ENCODE data around the gene SLC6A2. TPM values are rescaled to one million over a fixed set of nuclear protein-coding genes. Genes with fewer than 3 reads are reported as not detected.
"Not testable (repeated sequence)": the region's sequence is repeated elsewhere in the genome, so short reads cannot be mapped to it uniquely, and the experiment has no call there.

SLC6A2 gene
- total and polyA plus RNA-seq, 2 of the 13 experiments (the other 11 are each of a cell fraction or from before 2014, with no cell fraction given) = 0.62 to 0.66 TPM

DNA sequence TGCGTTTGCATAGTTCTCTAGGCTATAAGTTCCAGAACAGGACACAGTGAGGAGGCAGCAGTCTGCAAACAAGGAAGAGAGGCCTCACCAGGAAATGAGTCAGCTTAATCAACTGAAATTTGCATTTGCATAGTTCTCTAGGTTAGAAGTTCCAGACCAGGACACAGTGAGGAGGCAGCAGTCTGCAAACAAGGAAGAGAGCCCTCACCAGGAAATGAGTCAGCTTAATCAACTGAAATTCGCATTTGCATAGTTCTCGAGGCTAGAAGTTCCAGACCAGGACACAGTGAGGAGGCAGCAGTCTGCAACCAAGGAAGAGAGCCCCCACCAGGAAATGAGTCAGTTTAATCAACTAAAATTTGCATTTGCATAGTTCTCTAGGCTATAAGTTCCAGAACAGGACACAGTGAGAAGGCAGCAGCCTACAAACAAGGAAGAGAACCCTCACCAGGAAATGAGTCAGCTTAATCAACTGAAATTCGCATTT is 97.4 kb downstream of the SLC6A2 start:
- BruUV-seq (replicated peaks); H3K9me3 ChIP-seq (ENCODE audit: low read length); H3K4me2 ChIP-seq (ENCODE audit: low read depth, low read length); H3K9ac ChIP-seq (ENCODE audit: insufficient read depth, low read depth, low read length); in situ Hi-C loops (cut with HindIII; ENCODE audit: extremely low pct_ligation_motif_present, low pct_unique_long_range_greater_than_20kb); intact Hi-C loops (cut with micrococcal nuclease; ENCODE audit: unreplicated experiment); H3K27me3 ChIP-seq (ENCODE audit: control insufficient read depth in 1 of 2, insufficient read depth in 2 of 2, low read length in 2 of 2); H3K36me3 ChIP-seq (replicated peaks in 1 of 2; ENCODE audit: control insufficient read depth in 1 of 2, insufficient read depth in 2 of 2, low read length in 2 of 2); H2AFZ ChIP-seq (ENCODE audit: low read length); H3K4me3 ChIP-seq (replicated peaks in 1 of 3; ENCODE audit: insufficient read depth in 1 of 3, low read depth in 2 of 3, low read length in 3 of 3); CTCF ChIA-PET (ENCODE audit: low intra/inter-chr PET ratio, low total read pairs); H4K20me1 ChIP-seq (ENCODE audit: insufficient read depth, low read length); POLR2A ChIA-PET; ATAC-seq; H3K79me2 ChIP-seq (ENCODE audit: insufficient read depth, low read length); TF ChIP-seq GABPA (IDR thresholded peaks at IDR 0.05; ENCODE audit: low read depth, low read length): not testable (repeated sequence)
- DNase-seq (ENCODE audit: low spot score) (peak; percentile 68), FAIRE-seq (peak; percentile 67)
- H3K27ac ChIP-seq (ENCODE audit: extremely low read length, insufficient read depth, low read length) = peak overlapping the region; percentile 60
- WGBS (ENCODE audit: low lambda C conversion rate) = 13% methylated on average over 4 of the region's 4 CpGs
- peaks cover 37% of the 10 kb centered on the region for H3K4me1 ChIP-seq (ENCODE audit: insufficient read depth, low read length)
- TF ChIP-seq ZMYM2 (CRISPR knock-in tag; IDR thresholded peaks at IDR 0.05) (peak; percentile 88), GATAD2A (CRISPR knock-in tag; IDR thresholded peaks at IDR 0.05) (0 out of 2 replicates have a peak, but pooled peaks have one; percentile 12), ETV6 (CRISPR knock-in tag; conservative IDR thresholded peaks at IDR 0.05) (peak; percentile 83; the same call in 1 of the 2 replicates), POGZ (CRISPR knock-in tag; IDR thresholded peaks at IDR 0.05) (0 out of 2 replicates have a peak, but pooled peaks have one; percentile 15), FOSL1 (CRISPR knock-in tag; IDR thresholded peaks at IDR 0.05; ENCODE audit: borderline replicate concordance) (peak; percentile 24; the same call in 1 of the 2 replicates), NFE2 (CRISPR knock-in tag; IDR thresholded peaks at IDR 0.05) (0 out of 2 replicates have a peak, but pooled peaks have one; percentile 51), GABPA (CRISPR knock-in tag; IDR thresholded peaks at IDR 0.05; ENCODE audit: low read depth) (peak; percentile 64; the same call in 1 of the 2 replicates), EP300 (IDR thresholded peaks at IDR 0.05; ENCODE audit: low read depth in 2 of 2, low read length in 2 of 2) (peak in 1 of 2 experiments; percentile 13; a peak in 1 of 4 replicates), EP300 (CRISPR knock-in tag; IDR thresholded peaks at IDR 0.05; ENCODE audit: borderline replicate concordance) (0 out of 2 replicates have a peak, but pooled peaks have one; percentile 14), MAFG (CRISPR knock-in tag; IDR thresholded peaks at IDR 0.05) (peak; percentile 73), ETV5 (CRISPR knock-in tag; IDR thresholded peaks at IDR 0.05; ENCODE audit: borderline replicate concordance) (peak; percentile 38; the same call in 1 of the 2 replicates), MAFF (IDR thresholded peaks at IDR 0.05; ENCODE audit: low read depth, low read length) (peak; percentile 52; the same call in 1 of the 2 replicates)
- TF ChIP-seq, protein P1, sequence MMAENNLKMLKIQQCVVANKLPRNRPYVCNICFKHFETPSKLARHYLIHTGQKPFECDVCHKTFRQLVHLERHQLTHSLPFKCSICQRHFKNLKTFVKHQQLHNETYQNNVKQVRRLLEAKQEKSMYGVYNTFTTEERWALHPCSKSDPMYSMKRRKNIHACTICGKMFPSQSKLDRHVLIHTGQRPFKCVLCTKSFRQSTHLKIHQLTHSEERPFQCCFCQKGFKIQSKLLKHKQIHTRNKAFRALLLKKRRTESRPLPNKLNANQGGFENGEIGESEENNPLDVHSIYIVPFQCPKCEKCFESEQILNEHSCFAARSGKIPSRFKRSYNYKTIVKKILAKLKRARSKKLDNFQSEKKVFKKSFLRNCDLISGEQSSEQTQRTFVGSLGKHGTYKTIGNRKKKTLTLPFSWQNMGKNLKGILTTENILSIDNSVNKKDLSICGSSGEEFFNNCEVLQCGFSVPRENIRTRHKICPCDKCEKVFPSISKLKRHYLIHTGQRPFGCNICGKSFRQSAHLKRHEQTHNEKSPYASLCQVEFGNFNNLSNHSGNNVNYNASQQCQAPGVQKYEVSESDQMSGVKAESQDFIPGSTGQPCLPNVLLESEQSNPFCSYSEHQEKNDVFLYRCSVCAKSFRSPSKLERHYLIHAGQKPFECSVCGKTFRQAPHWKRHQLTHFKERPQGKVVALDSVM (CRISPR knock-in tag; IDR thresholded peaks at IDR 0.05) = 0 out of 2 replicates have a peak, but pooled peaks have one; percentile 20
- TF ChIP-seq, protein P2, sequence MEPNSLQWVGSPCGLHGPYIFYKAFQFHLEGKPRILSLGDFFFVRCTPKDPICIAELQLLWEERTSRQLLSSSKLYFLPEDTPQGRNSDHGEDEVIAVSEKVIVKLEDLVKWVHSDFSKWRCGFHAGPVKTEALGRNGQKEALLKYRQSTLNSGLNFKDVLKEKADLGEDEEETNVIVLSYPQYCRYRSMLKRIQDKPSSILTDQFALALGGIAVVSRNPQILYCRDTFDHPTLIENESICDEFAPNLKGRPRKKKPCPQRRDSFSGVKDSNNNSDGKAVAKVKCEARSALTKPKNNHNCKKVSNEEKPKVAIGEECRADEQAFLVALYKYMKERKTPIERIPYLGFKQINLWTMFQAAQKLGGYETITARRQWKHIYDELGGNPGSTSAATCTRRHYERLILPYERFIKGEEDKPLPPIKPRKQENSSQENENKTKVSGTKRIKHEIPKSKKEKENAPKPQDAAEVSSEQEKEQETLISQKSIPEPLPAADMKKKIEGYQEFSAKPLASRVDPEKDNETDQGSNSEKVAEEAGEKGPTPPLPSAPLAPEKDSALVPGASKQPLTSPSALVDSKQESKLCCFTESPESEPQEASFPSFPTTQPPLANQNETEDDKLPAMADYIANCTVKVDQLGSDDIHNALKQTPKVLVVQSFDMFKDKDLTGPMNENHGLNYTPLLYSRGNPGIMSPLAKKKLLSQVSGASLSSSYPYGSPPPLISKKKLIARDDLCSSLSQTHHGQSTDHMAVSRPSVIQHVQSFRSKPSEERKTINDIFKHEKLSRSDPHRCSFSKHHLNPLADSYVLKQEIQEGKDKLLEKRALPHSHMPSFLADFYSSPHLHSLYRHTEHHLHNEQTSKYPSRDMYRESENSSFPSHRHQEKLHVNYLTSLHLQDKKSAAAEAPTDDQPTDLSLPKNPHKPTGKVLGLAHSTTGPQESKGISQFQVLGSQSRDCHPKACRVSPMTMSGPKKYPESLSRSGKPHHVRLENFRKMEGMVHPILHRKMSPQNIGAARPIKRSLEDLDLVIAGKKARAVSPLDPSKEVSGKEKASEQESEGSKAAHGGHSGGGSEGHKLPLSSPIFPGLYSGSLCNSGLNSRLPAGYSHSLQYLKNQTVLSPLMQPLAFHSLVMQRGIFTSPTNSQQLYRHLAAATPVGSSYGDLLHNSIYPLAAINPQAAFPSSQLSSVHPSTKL (CRISPR knock-in tag; IDR thresholded peaks at IDR 0.05) = 0 out of 2 replicates have a peak, but pooled peaks have one; percentile 12
- TF ChIP-seq, protein P3, sequence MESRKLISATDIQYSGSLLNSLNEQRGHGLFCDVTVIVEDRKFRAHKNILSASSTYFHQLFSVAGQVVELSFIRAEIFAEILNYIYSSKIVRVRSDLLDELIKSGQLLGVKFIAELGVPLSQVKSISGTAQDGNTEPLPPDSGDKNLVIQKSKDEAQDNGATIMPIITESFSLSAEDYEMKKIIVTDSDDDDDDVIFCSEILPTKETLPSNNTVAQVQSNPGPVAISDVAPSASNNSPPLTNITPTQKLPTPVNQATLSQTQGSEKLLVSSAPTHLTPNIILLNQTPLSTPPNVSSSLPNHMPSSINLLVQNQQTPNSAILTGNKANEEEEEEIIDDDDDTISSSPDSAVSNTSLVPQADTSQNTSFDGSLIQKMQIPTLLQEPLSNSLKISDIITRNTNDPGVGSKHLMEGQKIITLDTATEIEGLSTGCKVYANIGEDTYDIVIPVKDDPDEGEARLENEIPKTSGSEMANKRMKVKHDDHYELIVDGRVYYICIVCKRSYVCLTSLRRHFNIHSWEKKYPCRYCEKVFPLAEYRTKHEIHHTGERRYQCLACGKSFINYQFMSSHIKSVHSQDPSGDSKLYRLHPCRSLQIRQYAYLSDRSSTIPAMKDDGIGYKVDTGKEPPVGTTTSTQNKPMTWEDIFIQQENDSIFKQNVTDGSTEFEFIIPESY (CRISPR knock-in tag; IDR thresholded peaks at IDR 0.05) = 0 out of 2 replicates have a peak, but pooled peaks have one; percentile 26
